Breast epithelium (tissue), 3 donors: ENCODE results near the gene SIGLEC6.

Source experiments
- POLR2A ChIP-seq: fragments of 450-650 bp; IDR thresholded peaks from one replicate; pipeline ENCODE4 v1.6.1; 2016; ENCODE audit warnings: antibody characterized with exemption, mild to moderate bottlenecking, moderate library complexity
- POLR2AphosphoS5 ChIP-seq, 3 donors: sonication (generic); formaldehyde crosslinking; IDR thresholded peaks; one replicate each; pipeline ENCODE4 v1.6.1; 2017; ENCODE audit warnings: antibody characterized with exemption in 3 of 3
- TF ChIP-seq, protein P1 (sequence below), 3 donors: fragments of 450-650 bp; IDR thresholded peaks; one replicate each; pipeline ENCODE4 v1.5.1; 2016 to 2017; ENCODE audit warnings: antibody characterized with exemption in 3 of 3, mild to moderate bottlenecking in 3 of 3, moderate library complexity in 3 of 3

- TF ChIP-seq, protein P1, sequence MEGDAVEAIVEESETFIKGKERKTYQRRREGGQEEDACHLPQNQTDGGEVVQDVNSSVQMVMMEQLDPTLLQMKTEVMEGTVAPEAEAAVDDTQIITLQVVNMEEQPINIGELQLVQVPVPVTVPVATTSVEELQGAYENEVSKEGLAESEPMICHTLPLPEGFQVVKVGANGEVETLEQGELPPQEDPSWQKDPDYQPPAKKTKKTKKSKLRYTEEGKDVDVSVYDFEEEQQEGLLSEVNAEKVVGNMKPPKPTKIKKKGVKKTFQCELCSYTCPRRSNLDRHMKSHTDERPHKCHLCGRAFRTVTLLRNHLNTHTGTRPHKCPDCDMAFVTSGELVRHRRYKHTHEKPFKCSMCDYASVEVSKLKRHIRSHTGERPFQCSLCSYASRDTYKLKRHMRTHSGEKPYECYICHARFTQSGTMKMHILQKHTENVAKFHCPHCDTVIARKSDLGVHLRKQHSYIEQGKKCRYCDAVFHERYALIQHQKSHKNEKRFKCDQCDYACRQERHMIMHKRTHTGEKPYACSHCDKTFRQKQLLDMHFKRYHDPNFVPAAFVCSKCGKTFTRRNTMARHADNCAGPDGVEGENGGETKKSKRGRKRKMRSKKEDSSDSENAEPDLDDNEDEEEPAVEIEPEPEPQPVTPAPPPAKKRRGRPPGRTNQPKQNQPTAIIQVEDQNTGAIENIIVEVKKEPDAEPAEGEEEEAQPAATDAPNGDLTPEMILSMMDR (IDR thresholded peaks at IDR 0.05), result no peak
- TF ChIP-seq POLR2A (no peak), POLR2AphosphoS5 (IDR thresholded peaks at IDR 0.05) (no peak)
Observed at GRCh38 chr19:51525651-51526050, 5.8 kb downstream of the SIGLEC6 start.
